HK-2 (cell line): ENCODE results near the gene KCNAB3.

Source experiments
- DNase-seq: peaks from one replicate; pipeline ENCODE4 v3.0.0-alpha.2; 2018; ENCODE audit not compliant: unreplicated experiment

The KCNAB3 gene

DNA sequence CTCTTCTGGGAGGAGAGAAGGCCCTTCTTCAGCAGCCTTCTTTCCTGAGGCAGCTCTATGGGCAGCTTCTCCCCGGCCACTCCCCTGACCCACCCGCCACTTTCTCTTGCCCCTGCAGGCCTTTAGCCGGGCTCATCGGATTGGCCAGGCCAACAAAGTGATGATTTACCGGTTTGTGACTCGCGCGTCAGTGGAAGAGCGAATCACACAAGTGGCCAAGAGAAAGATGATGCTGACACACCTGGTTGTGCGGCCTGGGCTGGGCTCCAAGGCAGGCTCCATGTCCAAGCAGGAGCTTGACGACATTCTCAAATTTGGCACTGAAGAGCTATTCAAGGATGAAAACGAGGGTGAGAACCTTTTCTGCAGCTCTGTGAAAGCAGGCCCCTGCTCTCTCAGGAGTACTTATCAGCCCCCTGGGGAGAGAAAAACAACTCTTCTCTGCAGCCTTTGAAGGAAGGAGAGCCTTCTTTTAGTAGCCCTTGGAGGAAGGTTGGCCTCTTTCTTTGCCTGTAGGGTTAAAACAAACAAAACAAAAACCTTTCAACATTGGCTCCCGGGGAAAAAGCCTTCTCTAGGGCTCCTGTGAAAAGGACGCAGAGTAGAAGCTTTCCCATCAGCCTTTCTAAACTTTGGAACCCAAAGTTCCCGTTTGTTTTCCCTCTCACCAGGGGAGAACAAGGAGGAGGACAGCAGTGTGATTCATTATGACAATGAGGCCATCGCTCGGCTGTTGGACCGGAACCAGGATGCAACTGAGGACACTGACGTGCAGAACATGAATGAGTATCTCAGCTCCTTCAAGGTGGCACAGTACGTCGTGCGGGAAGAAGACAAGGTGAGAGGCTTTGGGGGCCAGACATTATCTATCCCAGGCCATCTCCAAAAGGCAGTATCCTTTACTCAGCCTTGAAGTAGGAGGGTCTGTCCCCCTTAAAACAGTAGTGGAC, 26.2 kb downstream of the KCNAB3 start:
- DNase-seq: no peak

DNA sequence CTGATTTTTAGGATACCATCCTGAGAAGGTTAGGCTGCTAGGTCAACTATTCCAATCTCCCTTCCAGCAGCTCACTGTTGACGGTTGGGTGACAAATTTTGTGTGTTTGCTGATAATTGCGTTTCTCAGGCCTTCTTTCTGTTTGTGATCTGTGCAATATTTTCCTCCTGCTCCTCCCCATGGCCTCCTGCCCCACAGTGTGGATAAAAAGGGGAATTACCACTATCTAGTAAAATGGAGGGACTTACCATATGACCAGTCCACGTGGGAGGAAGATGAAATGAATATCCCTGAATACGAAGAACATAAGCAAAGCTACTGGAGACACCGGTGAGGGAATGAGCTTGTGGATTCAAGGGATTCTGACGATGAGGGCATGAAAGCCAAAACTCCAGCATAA, 31.9 kb downstream of the KCNAB3 start:
- no peak for DNase-seq

DNA sequence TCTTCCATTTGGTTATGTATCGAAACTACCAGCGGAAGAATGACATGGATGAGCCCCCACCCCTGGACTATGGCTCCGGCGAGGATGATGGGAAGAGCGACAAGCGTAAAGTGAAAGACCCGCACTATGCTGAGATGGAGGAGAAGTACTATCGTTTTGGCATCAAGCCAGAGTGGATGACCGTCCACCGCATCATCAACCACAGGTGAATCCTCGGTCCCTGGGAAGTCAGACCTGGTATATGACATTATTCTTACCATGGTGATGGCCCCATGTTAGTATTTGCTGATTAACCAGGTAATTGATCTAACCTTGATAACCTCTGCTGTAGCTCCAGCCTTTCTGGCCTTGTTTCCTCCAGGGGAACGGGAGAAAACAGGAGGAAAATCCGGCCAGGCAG, 32.6 kb downstream of the KCNAB3 start:
- no peak for DNase-seq

DNA sequence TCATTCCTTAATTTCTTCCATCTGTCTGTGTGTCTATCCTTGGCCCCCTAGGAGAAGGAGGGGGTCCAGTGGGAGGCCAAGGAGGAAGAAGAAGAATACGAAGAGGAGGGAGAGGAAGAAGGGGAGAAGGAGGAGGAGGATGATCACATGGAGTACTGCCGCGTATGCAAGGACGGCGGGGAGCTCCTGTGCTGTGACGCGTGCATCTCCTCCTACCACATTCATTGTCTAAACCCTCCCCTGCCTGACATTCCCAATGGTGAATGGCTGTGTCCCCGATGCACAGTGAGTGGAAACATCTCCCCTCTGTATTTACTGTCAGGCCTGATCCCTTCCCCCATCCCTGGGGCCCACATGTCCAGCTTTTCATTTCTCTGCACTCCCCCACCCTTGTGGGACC, 34.8 kb downstream of the KCNAB3 start:
- DNase-seq: no peak

DNA sequence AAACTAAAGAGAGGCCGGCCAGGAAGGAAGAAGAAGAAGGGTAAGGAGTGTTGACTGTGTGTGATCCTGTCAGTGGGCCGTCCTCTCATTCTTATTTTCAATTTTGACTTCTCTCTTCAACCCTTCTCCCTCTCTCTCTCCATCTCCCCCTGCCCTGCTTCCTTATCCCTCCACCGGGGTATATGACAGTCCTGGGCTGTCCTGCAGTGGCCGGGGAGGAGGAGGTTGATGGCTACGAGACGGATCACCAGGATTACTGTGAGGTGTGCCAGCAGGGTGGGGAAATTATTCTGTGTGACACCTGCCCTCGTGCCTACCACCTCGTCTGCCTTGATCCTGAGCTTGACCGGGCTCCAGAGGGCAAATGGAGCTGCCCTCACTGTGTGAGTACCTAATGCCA, 35.4 kb downstream of the KCNAB3 start:
- no peak for DNase-seq

DNA sequence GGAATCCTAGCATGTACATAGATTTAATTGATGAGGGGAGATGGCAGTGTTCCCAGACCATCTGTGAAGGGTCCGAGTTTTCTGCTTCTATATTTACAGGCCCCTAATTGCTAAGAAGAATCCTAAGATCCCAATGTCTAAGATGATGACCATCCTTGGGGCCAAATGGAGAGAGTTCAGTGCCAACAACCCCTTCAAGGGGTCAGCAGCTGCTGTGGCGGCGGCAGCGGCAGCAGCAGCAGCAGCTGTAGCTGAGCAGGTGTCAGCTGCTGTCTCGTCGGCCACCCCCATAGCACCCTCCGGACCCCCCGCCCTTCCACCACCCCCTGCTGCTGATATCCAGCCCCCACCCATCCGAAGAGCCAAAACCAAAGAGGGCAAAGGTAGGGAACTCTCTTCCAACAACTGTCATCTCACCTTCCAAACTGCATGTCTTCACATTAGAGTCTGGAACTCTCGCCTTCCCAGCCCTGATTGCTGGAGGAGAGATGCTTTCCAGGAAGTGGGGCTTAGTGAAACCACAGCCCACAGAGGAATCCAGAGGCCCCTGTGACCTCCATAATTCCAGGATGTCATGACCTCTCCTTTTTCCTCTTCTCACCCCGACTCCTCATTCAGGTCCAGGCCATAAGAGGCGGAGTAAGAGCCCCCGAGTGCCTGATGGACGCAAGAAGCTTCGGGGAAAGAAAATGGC, 36.3 kb downstream of the KCNAB3 start:
- no peak for DNase-seq

DNA sequence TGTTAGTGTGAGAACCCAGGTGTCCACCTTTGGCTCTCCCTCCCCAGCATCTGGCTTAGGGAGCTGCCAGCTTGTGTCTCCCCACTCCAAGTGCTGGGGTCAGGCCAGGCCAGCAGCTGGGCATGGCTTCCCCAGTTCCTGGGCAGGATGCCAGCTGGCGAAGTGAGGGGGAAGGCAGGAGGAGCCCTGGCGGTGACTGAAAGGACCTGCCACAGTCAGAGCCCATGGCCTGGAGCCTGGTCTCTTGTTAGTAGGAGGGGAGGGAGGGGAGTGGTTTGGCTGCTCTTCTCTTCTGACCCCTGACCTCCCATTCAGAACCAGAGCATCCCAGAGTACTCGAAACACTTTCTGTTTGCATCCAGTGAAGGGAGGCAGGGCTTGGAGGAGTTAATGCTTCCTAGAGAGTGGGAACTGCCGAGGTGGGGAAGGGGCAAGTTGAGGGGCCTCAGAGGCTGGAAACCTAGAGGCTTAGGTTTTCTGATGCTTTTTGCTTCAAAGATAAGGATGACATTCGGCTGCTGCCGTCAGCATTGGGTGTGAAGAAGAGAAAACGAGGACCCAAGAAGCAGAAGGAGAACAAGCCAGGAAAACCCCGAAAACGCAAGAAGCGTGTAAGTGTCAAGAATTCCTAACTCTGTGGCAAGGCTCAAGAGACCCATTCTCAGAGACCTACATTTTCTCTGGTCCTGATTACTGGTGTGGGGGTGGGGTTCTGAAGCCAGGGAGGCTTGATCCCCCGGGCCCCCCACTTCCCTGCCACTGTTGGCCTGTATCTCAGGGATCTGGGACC, 40.3 kb downstream of the KCNAB3 start:
- peak; percentile 89 for DNase-seq

DNA sequence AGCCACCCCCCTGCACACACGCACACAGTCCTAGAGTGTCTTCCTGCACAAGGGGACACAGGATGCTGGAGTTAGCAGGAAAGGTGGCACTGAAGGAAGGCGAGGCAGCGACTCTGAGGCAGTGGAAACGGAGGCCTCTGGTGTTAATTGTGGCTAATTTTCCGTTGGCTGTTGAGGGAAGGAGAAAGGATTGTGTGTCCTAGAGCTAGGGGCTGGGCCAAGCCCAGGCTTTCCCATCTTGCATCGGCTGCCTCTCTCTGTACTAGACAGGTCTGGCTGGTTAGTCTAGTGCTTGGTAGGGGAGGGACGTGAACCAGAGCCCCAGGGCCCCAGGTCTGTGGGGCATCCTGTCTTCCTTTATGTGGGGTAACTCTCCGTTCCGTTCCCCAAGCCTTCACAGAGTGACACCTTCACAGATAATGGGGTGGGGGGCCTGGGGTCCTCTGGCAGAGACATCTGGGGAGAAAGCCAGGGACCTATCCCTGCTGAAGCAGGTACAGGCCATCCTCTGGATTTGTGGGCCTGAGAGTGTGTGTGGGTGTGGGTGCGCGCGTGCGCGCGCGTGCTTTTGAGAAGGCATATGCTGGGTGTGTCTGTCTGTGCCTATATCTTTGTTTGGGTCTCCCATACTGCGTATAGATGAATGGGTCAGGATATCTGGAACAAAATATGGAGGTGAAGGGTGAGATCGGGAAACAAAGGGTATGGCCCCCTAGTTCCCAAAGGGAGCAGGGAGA, 41.3 kb downstream of the KCNAB3 start, which contains the start of gene CHD3:
CHD3 (plus strand) TSS at position 606 of the 737 bp plus-strand sequence. CDS start 212 bp downstream, outside the sequence.
- no peak for DNase-seq

DNA sequence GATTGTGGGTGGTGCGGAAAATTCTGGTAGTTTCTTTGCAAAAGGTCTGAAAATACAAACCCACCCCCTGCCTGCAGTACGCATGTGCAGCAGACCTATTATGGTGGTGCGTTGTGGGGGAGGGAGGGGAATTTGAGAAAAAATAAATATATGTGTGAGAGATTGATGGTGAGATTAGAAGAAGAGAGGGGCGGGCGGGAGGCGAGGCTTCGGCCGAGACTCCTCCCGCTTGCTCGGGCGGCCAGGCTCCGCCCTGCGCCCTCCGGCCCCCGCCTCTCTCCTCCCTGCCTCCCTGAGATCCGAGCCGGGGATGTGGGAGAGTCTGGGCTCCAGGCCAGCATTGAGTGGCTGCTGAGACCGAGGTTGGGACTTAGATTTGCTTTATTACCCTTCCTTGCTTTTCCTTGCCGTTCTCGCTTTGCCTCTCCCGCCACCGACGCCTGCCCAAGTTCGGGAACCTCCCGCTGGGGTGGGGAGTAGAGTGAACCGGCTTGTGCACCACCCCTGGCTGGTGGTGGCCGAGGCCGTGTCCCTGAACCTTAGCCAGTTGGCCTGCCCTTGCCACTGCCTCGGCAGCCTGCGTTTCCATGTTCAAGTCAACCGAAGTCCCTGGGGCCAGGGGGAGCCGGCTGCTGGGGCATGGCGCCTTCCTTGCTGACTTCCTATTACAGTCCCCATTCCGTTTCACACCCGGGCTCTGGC, 42.0 kb downstream of the KCNAB3 start:
- DNase-seq: peak; percentile 89

DNA sequence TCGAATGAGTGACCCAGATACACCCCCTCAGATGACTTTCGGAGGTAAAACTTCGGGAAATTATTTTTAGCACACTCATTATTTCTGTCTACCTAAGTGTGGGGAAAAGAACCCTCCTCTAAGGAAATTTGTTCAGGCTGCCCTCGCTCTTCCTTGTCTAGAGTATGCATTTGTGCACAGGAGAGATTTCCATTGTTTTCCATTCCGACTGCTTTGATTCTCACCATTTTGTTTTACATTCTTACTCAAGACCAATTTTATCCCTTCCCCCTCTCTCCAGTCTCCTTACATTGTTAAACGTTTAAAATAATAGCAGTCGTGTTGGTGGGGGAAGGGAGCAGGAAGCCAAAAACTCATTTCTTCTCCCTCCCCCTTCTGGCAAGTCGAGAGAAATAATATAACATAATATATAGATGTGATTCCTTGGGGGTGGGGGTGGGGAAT, 42.6 kb downstream of the KCNAB3 start:
- DNase-seq: no peak

DNA sequence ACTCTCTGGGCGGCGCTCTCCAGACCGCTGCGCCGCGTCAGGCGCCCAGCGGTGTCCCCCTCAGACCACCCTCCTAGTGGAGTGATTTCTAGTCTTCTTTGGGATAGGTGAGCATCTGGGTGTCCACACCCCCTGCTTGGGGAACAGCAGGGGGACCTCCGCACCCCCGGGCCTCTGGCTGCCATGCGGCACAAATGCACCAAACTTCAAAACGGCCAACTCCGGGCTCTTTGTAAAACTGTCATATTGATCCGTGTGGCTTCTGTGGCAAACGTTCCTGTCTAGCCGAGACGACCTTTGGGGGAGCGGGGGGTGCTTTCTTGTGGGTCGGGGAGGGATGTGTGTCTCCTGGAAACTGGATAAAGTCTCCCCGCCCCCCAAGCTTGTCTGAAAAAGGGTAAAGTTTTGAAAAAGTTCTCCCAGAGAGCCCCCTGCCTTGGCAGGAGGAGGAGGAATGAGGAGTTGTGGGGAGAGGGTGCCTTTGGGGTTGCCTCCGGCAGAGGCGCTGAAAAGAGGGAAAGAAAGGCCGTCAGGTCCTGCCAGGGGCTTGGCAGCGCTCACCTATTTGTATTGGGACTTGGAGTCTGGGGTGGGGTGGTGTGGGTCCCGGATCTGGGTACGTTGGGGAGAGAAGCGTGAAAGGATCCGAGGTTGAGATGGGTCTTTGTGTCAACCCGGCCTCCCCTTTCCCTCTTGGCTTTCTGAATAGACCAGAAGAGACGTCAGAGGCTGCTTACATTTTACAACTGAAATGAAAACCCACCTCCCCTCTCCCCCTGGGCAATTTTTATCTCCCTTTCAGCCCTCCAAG, 43.2 kb downstream of the KCNAB3 start:
- DNase-seq: peak; percentile 35

DNA sequence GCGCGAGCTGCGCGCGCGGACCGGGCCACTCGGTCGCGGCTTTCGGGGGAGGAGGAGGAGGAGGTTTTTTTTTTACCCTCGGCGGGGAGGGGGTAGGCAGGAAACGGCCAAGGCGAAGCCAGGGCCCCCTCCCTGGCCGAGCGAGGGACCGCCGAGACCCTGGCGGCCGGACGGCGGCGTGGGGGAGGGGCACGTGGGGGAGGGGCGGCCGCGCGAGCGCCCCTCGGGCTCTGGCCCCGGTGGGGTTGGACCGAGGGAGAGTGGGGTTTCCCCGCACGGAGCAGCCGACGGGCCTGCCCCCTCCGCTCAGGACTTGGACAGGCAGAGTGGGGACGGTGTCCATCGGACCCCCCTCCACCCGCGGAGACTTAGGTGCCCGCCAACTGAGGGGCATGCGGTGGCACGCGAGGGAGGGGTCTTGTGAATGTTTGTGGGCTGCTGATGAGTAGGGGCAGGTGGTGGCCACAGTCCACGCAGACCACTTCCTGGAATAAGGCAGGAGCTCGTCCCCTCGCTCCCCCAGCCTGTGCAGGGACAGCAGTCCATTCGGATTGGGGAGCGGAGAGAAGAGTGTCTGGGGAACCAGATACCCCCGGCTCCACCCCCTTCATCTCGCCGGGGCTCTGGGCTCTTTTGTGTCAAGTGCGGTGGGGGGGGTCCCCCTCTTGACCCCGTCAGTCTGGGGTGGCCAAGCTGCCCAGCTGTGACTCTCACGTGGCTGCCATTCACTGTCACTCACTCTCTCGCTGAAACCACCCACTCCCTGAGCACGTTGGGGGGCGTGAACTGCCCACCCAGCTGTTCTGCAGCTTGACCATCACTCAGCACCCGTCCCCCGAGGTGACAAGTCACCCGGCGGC, 44.1 kb downstream of the KCNAB3 start:
- peak; percentile 50 for DNase-seq

DNA sequence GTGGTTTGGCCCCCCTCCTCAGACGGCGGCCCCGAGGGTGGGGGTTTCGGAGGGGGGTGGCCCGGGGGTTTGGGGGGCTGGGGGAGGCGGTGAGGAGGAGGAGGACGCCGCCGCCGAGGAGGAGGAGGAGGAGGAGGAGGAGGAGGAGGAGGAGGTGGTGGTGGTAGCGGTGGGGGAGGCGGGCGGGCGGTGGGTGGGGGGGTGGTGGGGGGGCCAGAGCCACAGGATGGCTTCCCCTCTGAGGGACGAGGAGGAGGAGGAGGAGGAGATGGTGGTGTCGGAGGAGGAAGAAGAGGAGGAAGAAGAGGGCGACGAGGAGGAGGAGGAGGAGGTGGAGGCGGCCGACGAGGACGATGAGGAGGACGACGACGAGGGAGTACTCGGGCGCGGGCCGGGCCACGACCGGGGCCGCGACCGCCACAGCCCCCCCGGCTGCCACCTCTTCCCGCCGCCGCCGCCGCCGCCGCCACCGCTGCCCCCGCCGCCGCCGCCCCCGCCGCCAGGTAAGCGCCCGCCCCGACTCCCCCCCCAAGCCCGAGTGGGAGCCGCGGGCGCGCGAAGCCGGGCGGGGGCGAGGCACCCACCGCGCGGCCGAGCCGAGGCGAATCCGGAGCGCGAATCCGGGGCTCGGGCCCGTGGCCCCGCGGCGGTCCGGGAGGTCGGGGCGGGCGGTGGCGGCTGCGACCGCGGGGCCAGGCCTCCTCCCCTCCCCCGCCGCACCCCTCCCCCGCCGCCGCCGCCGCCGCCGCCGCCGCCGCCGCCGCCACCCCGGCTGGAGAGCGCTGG, 44.9 kb downstream of the KCNAB3 start:
- DNase-seq: peak; percentile 51

DNA sequence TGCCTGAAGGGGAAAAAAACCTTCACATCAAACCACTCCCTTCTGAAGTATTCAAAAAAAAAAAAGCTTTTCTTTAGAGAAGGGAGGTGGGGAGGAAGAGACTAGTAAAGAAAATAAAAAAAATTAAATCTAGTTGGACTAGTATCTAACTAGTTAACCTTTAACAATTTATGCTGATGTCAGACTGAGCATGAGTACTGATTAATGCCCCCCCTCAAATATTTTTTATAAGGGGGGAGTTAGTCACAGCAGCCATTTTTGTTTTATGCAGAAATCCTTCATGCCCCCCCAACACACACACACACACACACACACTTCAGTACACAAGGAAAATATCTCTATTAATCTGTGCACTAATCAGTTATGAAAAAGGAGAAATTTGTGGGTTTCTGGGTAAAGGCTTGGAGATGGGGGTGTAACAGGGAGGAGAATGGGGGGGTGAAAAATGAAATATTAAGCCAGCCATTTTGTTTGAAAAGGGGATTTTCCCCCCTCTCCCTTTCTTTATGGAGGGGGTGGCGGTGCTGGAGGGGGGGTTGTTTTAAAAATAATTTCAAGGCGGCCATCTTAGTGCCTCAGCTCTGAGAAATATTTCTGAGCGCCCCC, 45.8 kb downstream of the KCNAB3 start:
- DNase-seq: no peak

DNA sequence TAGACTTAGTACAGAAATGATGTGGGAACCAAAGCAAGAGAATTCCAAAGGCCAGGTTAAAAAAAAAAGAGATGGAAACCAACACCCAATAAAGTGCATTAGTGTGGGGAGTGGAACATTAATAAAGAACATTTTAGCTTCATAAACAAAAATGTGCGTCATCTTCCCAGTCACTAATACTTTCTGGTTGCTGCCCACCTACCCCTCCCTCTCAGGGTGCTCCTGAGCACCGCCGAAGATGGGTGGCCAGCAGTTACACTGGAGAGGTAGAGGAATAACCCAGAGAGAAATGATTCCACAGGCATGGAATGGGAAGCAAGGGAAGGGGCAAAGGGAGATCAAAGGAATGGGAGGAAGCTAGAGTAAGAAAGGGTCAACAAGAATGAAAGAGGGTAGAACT, 47.0 kb downstream of the KCNAB3 start:
- DNase-seq: no peak

DNA sequence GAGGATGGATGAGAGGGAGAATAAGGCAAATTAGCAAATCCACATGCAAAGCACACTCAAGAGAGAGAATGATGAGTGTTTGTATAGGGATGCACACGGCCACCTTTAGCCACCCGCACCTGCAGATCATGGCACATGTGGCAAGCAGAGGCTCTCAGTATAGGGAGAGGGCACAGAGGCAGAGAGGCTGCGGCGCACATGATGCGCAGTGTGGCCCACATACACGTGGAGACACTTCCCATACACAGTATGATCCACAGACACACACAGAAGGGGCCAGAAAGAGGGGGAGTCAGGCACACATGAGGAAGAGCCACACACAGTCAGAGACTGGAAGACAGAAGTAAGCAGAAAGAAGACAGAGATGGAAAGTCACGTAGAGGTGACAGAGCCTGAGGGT, 47.6 kb downstream of the KCNAB3 start:
- DNase-seq: no peak

DNA sequence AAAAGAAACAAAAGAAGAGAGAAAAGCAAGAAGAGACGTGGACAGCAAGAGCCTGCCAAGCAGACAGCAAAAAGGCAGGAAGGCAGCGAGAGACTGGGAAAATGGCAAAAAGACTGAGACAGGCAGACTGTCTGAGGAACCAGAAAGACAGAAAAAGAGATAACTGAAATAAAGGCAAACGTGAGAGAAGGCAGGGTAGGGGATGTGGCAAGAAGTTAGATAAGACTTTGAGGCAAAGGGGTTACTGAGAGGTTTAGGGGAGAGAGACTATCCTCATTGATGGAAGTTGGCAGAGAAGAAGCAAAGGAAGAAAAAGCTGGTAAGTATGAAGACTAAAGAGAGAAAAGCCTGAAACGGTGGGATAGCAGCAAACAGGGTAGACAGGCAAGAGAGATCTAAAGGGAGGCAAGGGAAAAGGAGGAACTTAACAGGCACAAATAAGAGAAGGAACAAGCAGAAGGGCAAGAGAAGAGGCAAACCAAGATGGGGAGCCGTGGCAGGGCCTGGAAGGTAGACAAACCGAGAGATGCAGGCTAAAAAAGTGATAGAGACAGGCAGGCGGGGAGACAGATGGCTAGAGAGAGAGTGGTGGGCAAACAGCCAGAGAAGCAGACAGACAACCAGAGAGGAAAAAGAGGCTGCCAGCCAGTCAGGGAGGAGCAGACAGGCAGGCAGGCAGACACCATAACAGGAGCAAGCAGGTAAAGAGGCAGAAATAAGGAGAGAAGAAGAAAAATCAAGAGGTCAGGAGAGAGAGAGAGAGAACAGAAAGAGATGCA, 48.2 kb downstream of the KCNAB3 start:
- no peak for DNase-seq
